MM.1S (cell line): ENCODE measurements around the gene TOGARAM2.

ENCODE experiments used
- DNase-seq: peaks from one replicate; pipeline ENCODE4 v3.0.0-alpha.2; 2015
- H2AFZ ChIP-seq: fragments of 300-600 bp; sonication (generic); 2 replicates; pipeline ENCODE4 v1.6.0; 2016; ENCODE audit warnings: antibody characterized with exemption, low read length
- H3F3A ChIP-seq: fragments of 300-600 bp; sonication (generic); 2 replicates; pipeline ENCODE4 v1.6.1; 2016; ENCODE audit warnings: mild to moderate bottlenecking, antibody characterized with exemption, low read length, moderate library complexity, mixed read lengths; ENCODE audit not compliant: insufficient read depth
- H3K27ac ChIP-seq: fragments of 300-600 bp; sonication (generic); 2 replicates; pipeline ENCODE4 v1.5.1; 2016; ENCODE audit warnings: mild to moderate bottlenecking, low read length
- H3K27me3 ChIP-seq: fragments of 300-600 bp; sonication (generic); replicated peaks from 2 replicates; pipeline ENCODE4 v1.6.0; 2016; ENCODE audit warnings: low read length; ENCODE audit not compliant: insufficient read depth
- H3K36me3 ChIP-seq: fragments of 300-600 bp; sonication (generic); replicated peaks from 2 replicates; pipeline ENCODE4 v1.6.1; 2016; ENCODE audit warnings: mild to moderate bottlenecking, low read length, mixed read lengths; ENCODE audit not compliant: insufficient read depth
- H3K4me1 ChIP-seq: fragments of 300-600 bp; sonication (generic); 2 replicates; pipeline ENCODE4 v1.6.1; 2016; ENCODE audit warnings: low read length, mixed read lengths
- H3K4me2 ChIP-seq: fragments of 300-600 bp; sonication (generic); 2 replicates; pipeline ENCODE4 v1.6.0; 2016; ENCODE audit warnings: low read depth, low read length
- H3K4me3 ChIP-seq: fragments of 300-600 bp; sonication (generic); 2 replicates; pipeline ENCODE4 v1.5.1; 2016; ENCODE audit warnings: low read length, mixed read lengths
- H3K79me2 ChIP-seq: fragments of 300-600 bp; sonication (generic); 2 replicates; pipeline ENCODE4 v1.6.1; 2016; ENCODE audit warnings: mixed run types, low read length, mixed read lengths
- H3K9ac ChIP-seq: fragments of 300-600 bp; sonication (generic); 2 replicates; pipeline ENCODE4 v1.6.1; 2016; ENCODE audit warnings: low read length, mixed read lengths
- H3K9me2 ChIP-seq: fragments of 300-600 bp; sonication (generic); replicated peaks from 2 replicates; pipeline ENCODE4 v1.6.1; 2016; ENCODE audit warnings: mild to moderate bottlenecking, low read length, mixed read lengths; ENCODE audit not compliant: insufficient read depth
- H3K9me3 ChIP-seq: fragments of 300-600 bp; sonication (generic); replicated peaks from 2 replicates; pipeline ENCODE4 v1.6.1; 2016; ENCODE audit warnings: mild to moderate bottlenecking, low read length, mixed read lengths; ENCODE audit not compliant: insufficient read depth
- H4K20me1 ChIP-seq: fragments of 300-600 bp; sonication (generic); 2 replicates; pipeline ENCODE4 v1.6.1; 2016; ENCODE audit warnings: mild to moderate bottlenecking, low read length, moderate library complexity, mixed read lengths; ENCODE audit not compliant: insufficient read depth
- EZH2 ChIP-seq: fragments of 300-600 bp; sonication (generic); optimal IDR thresholded peaks from 2 replicates; pipeline ENCODE3; 2017; ENCODE audit warnings: low read depth, mild to moderate bottlenecking, antibody characterized with exemption, low read length, mixed read lengths
- EZH2phosphoT487 ChIP-seq: fragments of 300-600 bp; sonication (generic); IDR thresholded peaks from 2 replicates; pipeline ENCODE4 v1.6.1; 2018; ENCODE audit warnings: antibody characterized with exemption, low read length
- TF ChIP-seq, protein P1 (sequence below): fragments of 300-600 bp; sonication (generic); IDR thresholded peaks from 2 replicates; pipeline ENCODE4 v1.5.1; 2016; ENCODE audit warnings: antibody characterized with exemption, low read length, mixed read lengths

TOGARAM2 gene

DNA sequence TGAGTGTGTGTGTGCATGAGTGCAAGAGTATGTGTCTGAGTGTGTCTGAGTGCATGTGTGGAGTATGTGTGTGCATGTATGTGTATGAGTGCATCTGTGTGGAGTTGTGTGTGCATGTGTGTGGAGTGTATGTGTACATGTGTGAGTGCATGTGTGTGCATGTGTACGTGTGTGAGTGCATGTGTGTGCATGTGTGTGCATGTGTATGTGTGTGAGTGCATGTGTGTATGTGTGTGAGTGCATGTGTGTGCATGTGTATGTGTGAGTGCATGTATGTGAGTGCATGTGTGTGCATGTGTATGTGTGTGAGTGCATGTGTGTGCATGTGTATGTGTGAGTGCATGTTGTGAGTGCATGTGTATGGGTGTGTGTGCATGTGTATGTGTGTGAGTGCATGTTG lies 23.7 kb downstream of the TOGARAM2 start:
- H3K9me2 ChIP-seq: no peaks in the 10 kb centered on the region
- H3K9me3 ChIP-seq: no peaks in the 10 kb centered on the region
- no peaks in the 10 kb centered on the region for H3K36me3 ChIP-seq
- H3K27ac ChIP-seq: no peak overlapping the region
- H2AFZ ChIP-seq: no peak overlapping the region
- no peak for DNase-seq
- H3K4me2 ChIP-seq: no peak overlapping the region
- H3K9ac ChIP-seq: no peak overlapping the region
- H3K27me3 ChIP-seq: no peaks in the 10 kb centered on the region
- no peaks in the 10 kb centered on the region for H3K79me2 ChIP-seq
- H3F3A ChIP-seq: no peaks in the 10 kb centered on the region
- no peak for TF ChIP-seq EZH2
- TF ChIP-seq EZH2phosphoT487: no peak
- TF ChIP-seq, protein P1, sequence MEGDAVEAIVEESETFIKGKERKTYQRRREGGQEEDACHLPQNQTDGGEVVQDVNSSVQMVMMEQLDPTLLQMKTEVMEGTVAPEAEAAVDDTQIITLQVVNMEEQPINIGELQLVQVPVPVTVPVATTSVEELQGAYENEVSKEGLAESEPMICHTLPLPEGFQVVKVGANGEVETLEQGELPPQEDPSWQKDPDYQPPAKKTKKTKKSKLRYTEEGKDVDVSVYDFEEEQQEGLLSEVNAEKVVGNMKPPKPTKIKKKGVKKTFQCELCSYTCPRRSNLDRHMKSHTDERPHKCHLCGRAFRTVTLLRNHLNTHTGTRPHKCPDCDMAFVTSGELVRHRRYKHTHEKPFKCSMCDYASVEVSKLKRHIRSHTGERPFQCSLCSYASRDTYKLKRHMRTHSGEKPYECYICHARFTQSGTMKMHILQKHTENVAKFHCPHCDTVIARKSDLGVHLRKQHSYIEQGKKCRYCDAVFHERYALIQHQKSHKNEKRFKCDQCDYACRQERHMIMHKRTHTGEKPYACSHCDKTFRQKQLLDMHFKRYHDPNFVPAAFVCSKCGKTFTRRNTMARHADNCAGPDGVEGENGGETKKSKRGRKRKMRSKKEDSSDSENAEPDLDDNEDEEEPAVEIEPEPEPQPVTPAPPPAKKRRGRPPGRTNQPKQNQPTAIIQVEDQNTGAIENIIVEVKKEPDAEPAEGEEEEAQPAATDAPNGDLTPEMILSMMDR: no peak
- no peaks in the 10 kb centered on the region for H3K4me1 ChIP-seq
- no peaks in the 10 kb centered on the region for H4K20me1 ChIP-seq
- no peak overlapping the region for H3K4me3 ChIP-seq

DNA sequence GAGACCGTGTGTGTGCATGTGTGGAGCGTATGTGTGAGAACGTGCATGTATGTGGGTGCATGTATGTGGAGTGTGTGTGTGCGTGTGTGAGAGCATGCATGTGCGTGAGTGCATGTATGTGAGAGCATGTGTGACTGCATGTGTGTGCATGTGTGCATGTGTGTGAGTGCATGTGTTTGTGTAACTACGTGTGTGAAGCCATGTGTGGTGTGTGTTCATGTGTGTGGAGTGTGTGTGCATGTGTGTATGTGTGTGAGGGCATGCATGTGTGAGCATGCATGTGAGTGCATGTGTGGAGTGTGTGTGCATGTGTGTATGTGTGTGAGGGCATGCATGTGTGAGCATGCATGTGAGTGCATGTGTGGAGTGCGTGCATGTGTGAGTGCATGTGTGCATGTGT lies 24.2 kb downstream of the TOGARAM2 start:
- Histone ChIP-seq H4K20me1 (no peaks in the 10 kb centered on the region), H3K4me1 (no peaks in the 10 kb centered on the region), H3K36me3 (no peaks in the 10 kb centered on the region), H3K27ac (no peak overlapping the region), H3K9me3 (no peaks in the 10 kb centered on the region), H3K9me2 (no peaks in the 10 kb centered on the region), H3F3A (no peaks in the 10 kb centered on the region), H2AFZ (no peak overlapping the region), H3K79me2 (no peaks in the 10 kb centered on the region), H3K4me2 (no peak overlapping the region), H3K9ac (no peak overlapping the region), H3K4me3 (no peak overlapping the region), H3K27me3 (no peaks in the 10 kb centered on the region)
- DNase-seq: no peak
- TF ChIP-seq, protein P1: no peak
- TF ChIP-seq EZH2phosphoT487 (no peak), EZH2 (no peak)

DNA sequence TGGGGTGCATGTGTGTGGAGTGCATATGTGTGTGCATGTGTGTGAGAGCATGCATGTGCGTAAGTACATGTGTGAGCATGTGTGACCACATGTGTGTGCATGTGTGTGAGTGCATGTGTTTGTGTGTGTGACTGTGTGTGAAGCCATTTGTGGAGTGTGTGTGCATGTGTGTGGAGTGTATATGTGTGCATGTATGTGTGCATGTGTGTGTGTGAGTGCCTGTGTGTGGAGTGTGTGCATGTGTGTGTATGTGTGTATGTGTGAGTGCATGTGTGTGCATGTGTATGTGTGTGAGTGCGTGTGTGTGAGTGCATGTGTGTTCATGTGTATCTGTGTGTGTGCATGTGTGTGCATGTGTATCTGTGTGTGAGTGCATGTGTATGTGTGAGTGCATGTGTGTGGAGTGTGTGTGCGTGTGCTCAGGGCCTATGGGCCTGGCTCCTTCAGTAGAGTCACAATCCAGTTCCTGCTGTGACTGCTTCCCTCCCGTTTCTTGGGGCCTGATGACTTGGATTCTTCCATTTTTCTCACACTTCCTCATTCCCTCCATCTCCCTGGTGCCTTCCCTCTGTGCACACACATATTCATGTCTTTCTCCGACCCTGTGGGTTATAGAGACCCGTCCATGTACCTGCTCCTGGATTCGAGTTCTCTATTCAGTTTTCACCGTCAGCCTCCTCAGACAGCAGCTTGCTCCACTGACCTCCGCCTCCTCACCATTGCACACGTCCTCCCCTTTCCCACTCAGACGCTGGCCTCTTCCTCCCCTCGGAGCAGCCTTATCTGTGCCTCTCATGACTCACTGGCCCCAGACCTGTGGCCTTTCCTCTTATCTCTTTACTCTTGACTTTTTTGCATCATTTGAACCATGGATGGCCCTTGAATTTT lies 25.2 kb downstream of the TOGARAM2 start:
- Histone ChIP-seq H3K9ac (no peak overlapping the region), H2AFZ (no peak overlapping the region), H4K20me1 (no peaks in the 10 kb centered on the region), H3K36me3 (no peaks in the 10 kb centered on the region), H3K4me3 (no peak overlapping the region), H3K27ac (no peak overlapping the region), H3K27me3 (no peaks in the 10 kb centered on the region), H3K79me2 (no peaks in the 10 kb centered on the region), H3K4me1 (no peaks in the 10 kb centered on the region), H3K9me2 (no peaks in the 10 kb centered on the region), H3K4me2 (no peak overlapping the region), H3K9me3 (no peaks in the 10 kb centered on the region), H3F3A (no peaks in the 10 kb centered on the region)
- DNase-seq: no peak
- TF ChIP-seq, protein P1: no peak
- TF ChIP-seq EZH2 (no peak), EZH2phosphoT487 (no peak)
